Stimulated activated CD8-positive, alpha-beta memory T cell treated with anti-CD3 and anti-CD28 coated beads, Interleukin-12 subunit alpha, Interleukin-12 subunit beta, amount 100 ng/mL, for 24 hours (primary cell): ENCODE measurements around the gene BEX5.
"Not testable (repeated sequence)": the region's sequence is repeated elsewhere in the genome, so short reads cannot be mapped to it uniquely, and the experiment has no call there.

ENCODE experiments used
- DNase-seq: peaks from one replicate; pipeline ENCODE4 v3.0.0-alpha.2; 2020; ENCODE audit errors: extremely low read depth

Gene BEX5

DNA sequence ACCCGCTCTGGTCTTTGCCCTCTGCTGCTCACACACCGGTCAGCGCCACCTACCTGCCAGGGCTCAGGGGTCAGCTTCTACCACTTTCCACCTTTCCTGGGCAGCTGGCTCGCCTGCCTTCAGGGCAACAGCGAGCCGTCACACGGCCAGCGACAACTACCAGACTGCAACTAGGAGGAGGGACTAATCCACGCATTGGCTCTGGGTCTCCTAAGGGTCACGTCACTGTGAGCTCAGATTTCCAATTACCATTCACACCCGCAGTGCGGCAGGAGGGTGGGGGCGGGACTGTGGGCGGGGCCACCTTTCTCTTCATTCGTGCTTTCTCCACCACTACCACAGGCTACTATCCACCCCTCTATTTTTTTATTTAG lies at the start of gene BEX5:
TSS of gene BEX5 (minus strand) at position 172 of the 374 bp plus-strand sequence. CDS start 1,712 bp downstream, outside the sequence.
- DNase-seq, result no peak

- no peak for DNase-seq
Measured at GRCh38 chrX:102185967-102186720, 30.4 kb upstream of the BEX5 start.

GRCh38 chrX:102154900-102155805 lies 624 bp downstream of the BEX5 start:
- DNase-seq, result no peak

GRCh38 chrX:102154218-102154860 lies 1.4 kb downstream of the BEX5 start:
- no peak for DNase-seq

- not testable (repeated sequence) for DNase-seq
Measured at GRCh38 chrX:102142274-102142673, 13.5 kb downstream of the BEX5 start, which contains the start of gene TCEAL6. TCEAL6 (minus strand) TSS chrX:102142481.

- DNase-seq, result not testable (repeated sequence)
Measured at GRCh38 chrX:102141631-102142030, 14.1 kb downstream of the BEX5 start.

- DNase-seq, result not testable (repeated sequence)
Measured at GRCh38 chrX:102140876-102141275, 14.9 kb downstream of the BEX5 start.

DNA sequence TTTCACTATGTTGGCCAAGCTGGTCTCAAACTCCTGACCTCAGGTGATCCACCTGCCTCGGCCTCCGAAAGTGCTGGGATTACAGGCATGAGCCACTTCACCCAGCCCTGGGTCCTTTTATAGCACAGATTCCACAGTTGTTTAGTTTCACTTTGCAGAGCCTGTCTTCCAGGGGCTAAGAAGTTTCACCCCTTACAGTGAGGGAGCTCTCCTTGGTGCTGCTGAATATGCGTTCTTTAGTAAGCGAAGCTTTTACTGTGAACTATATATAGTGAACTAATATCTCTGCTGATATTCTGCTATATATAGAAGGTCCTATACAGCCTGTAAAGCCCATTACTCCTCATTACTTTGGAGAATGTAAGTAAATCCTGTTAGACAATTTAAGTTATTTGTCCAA lies 17.7 kb downstream of the BEX5 start:
- DNase-seq, result no peak

DNA sequence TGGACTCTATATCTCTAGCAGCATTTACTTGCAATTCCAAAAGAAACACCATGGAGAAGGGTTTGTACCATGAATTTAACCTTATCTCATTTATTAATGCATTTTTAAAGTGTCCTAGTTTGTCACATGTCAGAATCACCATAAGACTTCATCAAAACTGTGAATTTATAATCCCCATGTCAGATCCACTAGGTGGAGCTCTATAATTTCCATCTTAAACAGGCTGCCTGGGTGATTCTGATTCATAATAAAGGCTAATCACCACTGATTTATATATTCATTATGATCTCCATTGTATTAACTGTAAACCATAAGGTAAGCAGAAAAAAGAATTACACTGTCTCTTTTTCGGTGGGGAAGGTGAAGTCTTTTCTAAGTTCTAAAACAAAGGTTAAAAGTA lies 26.3 kb downstream of the BEX5 start:
- DNase-seq, result no peak

- DNase-seq, result no peak
Measured at GRCh38 chrX:102126863-102127262, 28.9 kb downstream of the BEX5 start.

GRCh38 chrX:102126080-102126818 lies 29.5 kb downstream of the BEX5 start:
- not testable (repeated sequence) for DNase-seq

DNA sequence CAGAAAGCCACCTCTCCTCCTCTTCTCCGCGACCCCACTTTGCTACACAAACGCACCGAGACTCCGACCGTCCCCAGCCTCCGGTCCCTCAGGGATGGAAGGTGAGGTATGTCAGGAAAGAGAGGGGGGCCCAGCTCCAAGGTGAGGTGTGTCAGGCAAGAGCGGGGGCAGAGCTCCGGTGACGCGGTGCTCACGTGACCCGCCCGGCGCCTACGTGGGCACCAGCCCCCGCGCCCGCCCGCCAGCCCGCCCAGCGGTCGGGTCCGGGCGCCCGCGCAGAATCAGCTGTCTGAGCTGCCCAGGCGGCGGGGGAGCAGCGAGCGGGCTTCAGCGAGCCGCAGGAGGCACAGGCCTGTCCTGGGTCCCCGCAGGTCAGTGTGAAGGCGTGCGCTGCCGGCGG lies 30.3 kb downstream of the BEX5 start, which contains the start of gene TCEAL2:
TSS of gene TCEAL2 (plus strand) at position 244 of the 400 bp plus-strand sequence. CDS start 1,152 bp downstream, outside the sequence.
- DNase-seq, result not testable (repeated sequence)

- not testable (repeated sequence) for DNase-seq
Measured at GRCh38 chrX:102125014-102125413, 30.8 kb downstream of the BEX5 start.

GRCh38 chrX:102115748-102116147 lies 40.0 kb downstream of the BEX5 start:
- DNase-seq, result no peak

DNA sequence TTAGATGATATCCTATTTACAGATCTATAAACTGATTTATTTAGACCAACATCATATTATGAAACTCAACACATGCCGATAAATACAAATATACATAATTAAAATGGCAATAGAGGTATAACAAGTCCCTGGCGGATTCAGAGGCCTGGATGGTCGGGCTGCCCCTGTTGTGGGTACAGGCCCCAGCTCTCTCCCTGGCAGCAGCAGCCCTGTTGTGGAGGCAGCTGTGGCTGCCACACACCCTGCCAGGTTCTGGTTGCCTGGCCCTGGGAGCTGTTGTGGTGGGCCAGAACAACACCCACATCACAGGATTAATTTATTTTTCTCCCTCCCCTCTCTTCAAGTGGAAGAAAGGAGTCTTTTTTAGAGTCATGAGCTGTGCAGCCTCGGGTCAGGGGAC lies 42.4 kb downstream of the BEX5 start:
- no peak for DNase-seq
